WERI-Rb-1 (cell line): ENCODE results near the gene TLL2.

Experiments
- DNase-seq: peaks from one replicate; pipeline ENCODE4 v3.0.0-alpha.2; 2020
- H3K27ac ChIP-seq: fragments of 250-450 bp; sonication (Bioruptor Pico); 2 replicates; pipeline ENCODE4 v1.5.1; 2020; ENCODE audit warnings: mild to moderate bottlenecking, moderate library complexity
- H3K27me3 ChIP-seq: fragments of 250-450 bp; sonication (Bioruptor Pico); 2 replicates; pipeline ENCODE4 v1.5.1; 2021; ENCODE audit warnings: mild to moderate bottlenecking, low read depth, moderate library complexity; ENCODE audit not compliant: insufficient read depth, severe bottlenecking
- H3K36me3 ChIP-seq: fragments of 250-450 bp; sonication (Bioruptor Pico); 2 replicates; pipeline ENCODE4 v1.5.1; 2020; ENCODE audit warnings: mild to moderate bottlenecking, moderate library complexity
- H3K4me3 ChIP-seq: 2 replicates; pipeline ENCODE4 v1.5.1; 2011; ENCODE audit warnings: low read depth, mild to moderate bottlenecking, control low read depth, low read length
- H3K9me3 ChIP-seq: fragments of 250-450 bp; sonication (Bioruptor Pico); 2 replicates; pipeline ENCODE4 v1.5.1; 2021; ENCODE audit warnings: mild to moderate bottlenecking, moderate library complexity; ENCODE audit not compliant: severe bottlenecking
- CTCF ChIP-seq: IDR thresholded peaks from 2 replicates; pipeline ENCODE4 v1.5.1; 2011; ENCODE audit warnings: low read depth, mild to moderate bottlenecking, control low read depth, inconsistent platforms, low read length

The TLL2 gene

GRCh38 chr10:96339383-96339782 lies 174.3 kb downstream of the TLL2 start:
- no peak for DNase-seq
- Histone ChIP-seq H3K9me3 (no peaks in the 10 kb centered on the region), H3K36me3 (no peaks in the 10 kb centered on the region), H3K27ac (no peak overlapping the region), H3K4me3 (no peak overlapping the region), H3K27me3 (no peaks in the 10 kb centered on the region)
- no peak for TF ChIP-seq CTCF

- Histone ChIP-seq H3K36me3 (no peaks in the 10 kb centered on the region), H3K27ac (no peak overlapping the region), H3K27me3 (no peaks in the 10 kb centered on the region), H3K4me3 (no peak overlapping the region), H3K9me3 (no peaks in the 10 kb centered on the region)
- no peak for TF ChIP-seq CTCF
- DNase-seq = peak; percentile 14
Measured at GRCh38 chr10:96338279-96338925, 175.3 kb downstream of the TLL2 start.

- Histone ChIP-seq H3K4me3 (no peak overlapping the region), H3K27me3 (no peaks in the 10 kb centered on the region), H3K36me3 (no peaks in the 10 kb centered on the region), H3K27ac (no peak overlapping the region), H3K9me3 (no peaks in the 10 kb centered on the region)
- TF ChIP-seq CTCF = no peak
- DNase-seq = no peak
Measured at GRCh38 chr10:96337106-96337505, 176.6 kb downstream of the TLL2 start.

GRCh38 chr10:96334616-96335526 lies 178.9 kb downstream of the TLL2 start:
- TF ChIP-seq CTCF = peak; percentile 79
- Histone ChIP-seq H3K36me3 (no peaks in the 10 kb centered on the region), H3K9me3 (no peaks in the 10 kb centered on the region), H3K27me3 (no peaks in the 10 kb centered on the region), H3K4me3 (no peak overlapping the region), H3K27ac (no peak overlapping the region)
- peak; percentile 24 for DNase-seq

- Histone ChIP-seq H3K4me3 (no peak overlapping the region), H3K9me3 (no peaks in the 10 kb centered on the region), H3K36me3 (no peaks in the 10 kb centered on the region), H3K27me3 (no peaks in the 10 kb centered on the region), H3K27ac (no peak overlapping the region)
- no peak for DNase-seq
- TF ChIP-seq CTCF = no peak
Measured at GRCh38 chr10:96333101-96333500, 180.6 kb downstream of the TLL2 start.
